ENCODE data around the gene DHX35.

- no peak for TF ChIP-seq CTCF (IDR thresholded peaks at IDR 0.05)
- no peak for TF ChIP-seq POLR2A (IDR thresholded peaks at IDR 0.05)
Measured at GRCh38 chr20:38968090-38968489, 5.9 kb downstream of the DHX35 start.
